ENCODE results near the gene HIF3A. TPM values are rescaled to one million over a fixed set of nuclear protein-coding genes. Genes with fewer than 3 reads are reported as not detected.

HIF3A gene
- total and polyA plus RNA-seq, 11 donors = 32.8 to 117 (median 63.4) TPM

- Histone ChIP-seq H3K36me3 (peaks cover 0 to 59% (median 47%) of the 10 kb centered on the region in 9 donors), H3K4me1 (peaks cover 3 to 65% (median 42%) of the 10 kb centered on the region in 12 donors), H3K27me3 (no peaks in the 10 kb centered on the region), H3K4me3 (no peak overlapping the region), H3K27ac (peak overlapping the region in 5 of 12 donors; percentile 9 to 80 (median 66)), H3K9me3 (no peaks in the 10 kb centered on the region)
- WGBS, 4 donors = 90 to 94% (median 92%) methylated on average over 17 to 20 of the region's 20 CpGs
- intact Hi-C loops (cut with DNase I) = loop anchor here in 2 of 10 donors (10.0 kb wide), 2 partner anchors 82 to 92 kb away; partner anchors contain the start of gene HIF3A (in 1 of the 2)
- TF ChIP-seq CTCF (IDR thresholded peaks at IDR 0.05) (no peak), POLR2A (IDR thresholded peaks at IDR 0.05) (no peak)
- ATAC-seq (no peak), DNase-seq (no peak)
These were observed 79.7 kb downstream of the HIF3A start for GRCh38 chr19:46376241-46377153.

GRCh38 chr19:46378268-46378667, 81.4 kb downstream of the HIF3A start:
- no peaks in the 10 kb centered on the region for H3K9me3 ChIP-seq
- peak; percentile 39 to 67 (median 60) for ATAC-seq
- 13 to 30% (median 23%) methylated on average over 2 of the region's 2 CpGs for WGBS, 4 donors
- no peak for TF ChIP-seq POLR2A (IDR thresholded peaks at IDR 0.05)
- no peak for TF ChIP-seq CTCF (IDR thresholded peaks at IDR 0.05)
- H3K4me3 ChIP-seq = no peak overlapping the region
- peaks cover 0 to 77% (median 65%) of the 10 kb centered on the region in 9 donors for H3K36me3 ChIP-seq
- intact Hi-C loops (cut with DNase I) = loop anchor here in 2 of 10 donors (10.0 kb wide), 2 partner anchors 83 to 93 kb away; partner anchors contain the start of gene HIF3A (in 1 of the 2)
- DNase-seq = no peak
- H3K27ac ChIP-seq = peak overlapping the region; percentile 7 to 82 (median 66)
- H3K27me3 ChIP-seq = no peaks in the 10 kb centered on the region
- H3K4me1 ChIP-seq = peaks cover 3 to 48% (median 27%) of the 10 kb centered on the region in 12 donors

GRCh38 chr19:46380690-46381089, 83.8 kb downstream of the HIF3A start:
- intact Hi-C loops (cut with DNase I) = no loop called here
- peaks cover 0 to 94% (median 80%) of the 10 kb centered on the region in 9 donors for H3K36me3 ChIP-seq
- no peak for ATAC-seq
- H3K9me3 ChIP-seq = no peaks in the 10 kb centered on the region
- no peak overlapping the region for H3K4me3 ChIP-seq
- peak overlapping the region in 5 of 12 donors; percentile 59 to 82 (median 75) for H3K27ac ChIP-seq
- no peaks in the 10 kb centered on the region for H3K27me3 ChIP-seq
- DNase-seq = no peak
- 93 to 94% (median 94%) methylated on average over 2 of the region's 2 CpGs for WGBS, 4 donors
- H3K4me1 ChIP-seq = peaks cover 0 to 50% (median 21%) of the 10 kb centered on the region in 12 donors
- TF ChIP-seq POLR2A (IDR thresholded peaks at IDR 0.05) (no peak), CTCF (IDR thresholded peaks at IDR 0.05) (no peak)

GRCh38 chr19:46381346-46381745, 84.5 kb downstream of the HIF3A start:
- Histone ChIP-seq H3K9me3 (no peaks in the 10 kb centered on the region), H3K4me3 (no peak overlapping the region), H3K27me3 (no peaks in the 10 kb centered on the region), H3K36me3 (peaks cover 0 to 89% (median 74%) of the 10 kb centered on the region in 9 donors), H3K4me1 (peaks cover 0 to 50% (median 21%) of the 10 kb centered on the region in 12 donors), H3K27ac (no peak overlapping the region)
- intact Hi-C loops (cut with DNase I) = no loop called here
- ATAC-seq = no peak
- no peak for TF ChIP-seq POLR2A (IDR thresholded peaks at IDR 0.05)
- TF ChIP-seq CTCF (IDR thresholded peaks at IDR 0.05) = no peak
- no peak for DNase-seq
- 92 to 99% (median 97%) methylated on average over 2 of the region's 2 CpGs for WGBS, 4 donors

All from heart left ventricle (tissue), 16 donors.